Measurements from ENCODE around the gene PLA2G3.
A peak's percentile ranks its signal among the peaks of the same experiment; 100 is the strongest.

Gene PLA2G3, protein sequence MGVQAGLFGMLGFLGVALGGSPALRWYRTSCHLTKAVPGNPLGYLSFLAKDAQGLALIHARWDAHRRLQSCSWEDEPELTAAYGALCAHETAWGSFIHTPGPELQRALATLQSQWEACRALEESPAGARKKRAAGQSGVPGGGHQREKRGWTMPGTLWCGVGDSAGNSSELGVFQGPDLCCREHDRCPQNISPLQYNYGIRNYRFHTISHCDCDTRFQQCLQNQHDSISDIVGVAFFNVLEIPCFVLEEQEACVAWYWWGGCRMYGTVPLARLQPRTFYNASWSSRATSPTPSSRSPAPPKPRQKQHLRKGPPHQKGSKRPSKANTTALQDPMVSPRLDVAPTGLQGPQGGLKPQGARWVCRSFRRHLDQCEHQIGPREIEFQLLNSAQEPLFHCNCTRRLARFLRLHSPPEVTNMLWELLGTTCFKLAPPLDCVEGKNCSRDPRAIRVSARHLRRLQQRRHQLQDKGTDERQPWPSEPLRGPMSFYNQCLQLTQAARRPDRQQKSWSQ

DNA sequence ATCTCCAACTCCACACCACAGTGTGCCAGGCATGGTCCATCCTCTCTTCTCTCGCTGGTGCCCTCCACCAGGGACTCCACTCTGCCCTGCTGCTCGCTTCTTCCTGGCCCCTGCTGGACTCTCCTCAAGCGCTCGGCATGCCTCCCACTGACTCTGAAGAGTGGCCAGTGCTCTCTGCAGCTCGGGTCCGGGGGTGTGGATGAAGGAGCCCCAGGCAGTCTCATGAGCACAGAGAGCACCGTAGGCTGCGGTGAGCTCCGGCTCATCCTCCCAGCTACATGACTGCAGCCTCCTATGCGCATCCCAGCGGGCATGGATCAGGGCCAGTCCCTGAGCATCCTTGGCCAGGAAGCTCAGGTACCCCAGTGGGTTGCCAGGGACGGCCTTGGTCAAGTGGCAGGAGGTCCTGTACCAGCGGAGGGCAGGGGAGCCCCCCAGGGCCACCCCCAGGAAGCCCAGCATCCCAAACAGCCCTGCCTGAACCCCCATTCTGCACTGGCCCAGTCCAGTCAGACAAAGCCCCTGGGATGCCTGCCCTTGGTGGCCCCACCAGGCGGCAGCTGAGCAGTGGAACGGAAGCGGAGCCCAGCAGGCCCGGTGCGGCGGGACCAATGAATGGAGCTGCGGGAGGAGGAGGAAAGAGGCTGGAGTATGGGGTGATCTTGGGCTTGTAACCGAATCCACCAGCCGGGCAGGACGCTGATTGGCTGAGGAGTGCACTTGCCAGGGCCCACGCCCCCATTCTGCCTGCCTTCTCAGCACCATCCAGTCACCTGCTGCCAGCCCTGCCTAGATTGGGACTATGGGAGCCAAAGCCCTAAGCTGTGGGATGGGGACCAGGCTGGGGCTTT lies at the start of gene PLA2G3:
Gene PLA2G3 (minus strand): TSS at position 643 of the 851 bp plus-strand sequence. CDS start 154 bp downstream, at position 489.
- TF ChIP-seq, protein P1, sequence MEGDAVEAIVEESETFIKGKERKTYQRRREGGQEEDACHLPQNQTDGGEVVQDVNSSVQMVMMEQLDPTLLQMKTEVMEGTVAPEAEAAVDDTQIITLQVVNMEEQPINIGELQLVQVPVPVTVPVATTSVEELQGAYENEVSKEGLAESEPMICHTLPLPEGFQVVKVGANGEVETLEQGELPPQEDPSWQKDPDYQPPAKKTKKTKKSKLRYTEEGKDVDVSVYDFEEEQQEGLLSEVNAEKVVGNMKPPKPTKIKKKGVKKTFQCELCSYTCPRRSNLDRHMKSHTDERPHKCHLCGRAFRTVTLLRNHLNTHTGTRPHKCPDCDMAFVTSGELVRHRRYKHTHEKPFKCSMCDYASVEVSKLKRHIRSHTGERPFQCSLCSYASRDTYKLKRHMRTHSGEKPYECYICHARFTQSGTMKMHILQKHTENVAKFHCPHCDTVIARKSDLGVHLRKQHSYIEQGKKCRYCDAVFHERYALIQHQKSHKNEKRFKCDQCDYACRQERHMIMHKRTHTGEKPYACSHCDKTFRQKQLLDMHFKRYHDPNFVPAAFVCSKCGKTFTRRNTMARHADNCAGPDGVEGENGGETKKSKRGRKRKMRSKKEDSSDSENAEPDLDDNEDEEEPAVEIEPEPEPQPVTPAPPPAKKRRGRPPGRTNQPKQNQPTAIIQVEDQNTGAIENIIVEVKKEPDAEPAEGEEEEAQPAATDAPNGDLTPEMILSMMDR (IDR thresholded peaks at IDR 0.05; ENCODE audit: control insufficient read depth, extremely low read depth, insufficient read depth) = no peak
- H3K4me3 ChIP-seq (ENCODE audit: low read depth, low read length) = no peak within 1 kb of the TSS
- DNase-seq (ENCODE audit: low read depth) = no peak

DNA sequence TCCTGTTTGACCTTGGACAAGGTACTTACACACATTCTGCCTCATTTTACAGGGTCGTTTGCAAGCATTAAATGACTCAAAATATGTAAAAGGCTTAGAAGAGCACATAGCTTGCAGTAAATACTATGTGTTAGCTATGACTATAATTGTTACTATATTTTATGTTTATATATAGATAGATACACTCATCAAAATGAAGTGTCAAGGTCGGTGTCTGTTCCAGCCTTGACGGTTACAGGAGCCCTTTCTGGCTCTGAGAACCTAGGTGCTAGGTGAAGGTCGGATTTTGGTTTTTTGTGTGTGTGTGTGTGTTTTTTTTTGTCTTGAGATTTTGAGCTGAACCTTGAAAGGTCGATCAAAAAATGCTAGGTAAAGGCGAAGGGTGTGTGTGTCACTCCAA lies 47.3 kb upstream of the PLA2G3 start:
- H3K4me3 ChIP-seq (ENCODE audit: low read depth, low read length) = no peak overlapping the region
- TF ChIP-seq, protein P1 (IDR thresholded peaks at IDR 0.05; ENCODE audit: control insufficient read depth, extremely low read depth, insufficient read depth) = no peak
- DNase-seq (ENCODE audit: low read depth) = no peak

DNA sequence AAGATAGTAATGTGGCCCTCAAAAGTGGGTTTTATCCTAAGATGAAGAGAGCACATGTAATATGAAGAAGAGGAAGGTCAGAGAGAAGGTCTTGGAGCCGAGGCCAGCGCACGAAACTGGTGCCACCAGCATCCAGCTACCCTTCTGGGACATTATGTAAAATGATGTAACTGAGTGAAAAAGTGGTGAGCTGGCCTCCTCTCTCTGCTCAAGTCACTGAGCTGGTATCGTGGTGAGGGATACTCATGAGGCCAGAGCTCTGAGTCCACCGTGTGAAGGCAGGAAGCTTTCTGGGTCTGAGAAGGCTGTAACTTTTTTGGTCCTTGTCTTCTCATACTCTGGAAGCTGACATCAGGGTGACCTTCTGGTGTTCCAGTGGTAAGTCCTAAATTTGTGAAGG lies 44.7 kb upstream of the PLA2G3 start:
- TF ChIP-seq, protein P1 (IDR thresholded peaks at IDR 0.05; ENCODE audit: control insufficient read depth, extremely low read depth, insufficient read depth) = no peak
- no peak overlapping the region for H3K4me3 ChIP-seq (ENCODE audit: low read depth, low read length)
- no peak for DNase-seq (ENCODE audit: low read depth)

DNA sequence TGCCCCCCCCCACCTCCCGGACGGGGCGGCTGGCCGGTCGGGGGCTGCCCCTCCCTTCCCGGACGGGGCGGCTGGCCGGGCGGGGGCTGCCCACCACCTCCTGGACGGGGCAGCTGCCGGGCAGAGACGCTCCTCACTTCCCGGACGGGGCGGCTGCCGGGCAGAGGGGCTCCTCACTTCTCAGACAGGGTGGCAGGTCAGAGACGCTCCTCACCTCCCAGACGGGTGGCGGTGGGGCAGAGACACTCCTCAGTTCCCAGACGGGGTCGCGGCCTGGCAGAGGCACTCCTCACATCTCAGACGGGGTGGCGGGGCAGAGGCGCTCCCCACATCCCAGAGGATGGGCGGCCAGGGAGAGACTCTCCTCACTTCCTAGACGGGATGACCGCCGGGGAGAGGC lies 43.7 kb upstream of the PLA2G3 start:
- no peak overlapping the region for H3K4me3 ChIP-seq (ENCODE audit: low read depth, low read length)
- DNase-seq (ENCODE audit: low read depth) = no peak
- TF ChIP-seq, protein P1 (IDR thresholded peaks at IDR 0.05; ENCODE audit: control insufficient read depth, extremely low read depth, insufficient read depth) = no peak

DNA sequence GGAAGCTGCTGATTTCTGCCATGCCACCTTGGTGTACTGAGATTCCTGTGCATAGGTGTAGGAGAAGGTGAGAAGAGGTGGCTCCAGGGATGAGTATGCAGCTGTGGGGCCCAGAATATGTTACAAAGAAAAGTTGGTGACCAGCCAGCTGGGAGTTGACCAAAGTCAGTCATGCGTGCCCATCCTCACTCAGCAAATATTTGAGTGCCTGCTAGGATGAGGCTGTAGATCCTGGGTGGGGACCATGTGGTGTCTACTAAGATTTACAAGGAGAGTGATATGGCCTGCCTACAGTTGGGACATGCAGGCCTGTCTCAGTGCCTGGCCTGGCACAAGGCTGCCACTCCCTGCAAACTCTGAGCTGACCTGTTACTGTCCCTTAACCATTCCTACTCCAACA lies 39.0 kb upstream of the PLA2G3 start:
- DNase-seq (ENCODE audit: low read depth) = peak; percentile 96
- TF ChIP-seq, protein P1 (IDR thresholded peaks at IDR 0.05; ENCODE audit: control insufficient read depth, extremely low read depth, insufficient read depth) = no peak
- H3K4me3 ChIP-seq (ENCODE audit: low read depth, low read length) = no peak overlapping the region

DNA sequence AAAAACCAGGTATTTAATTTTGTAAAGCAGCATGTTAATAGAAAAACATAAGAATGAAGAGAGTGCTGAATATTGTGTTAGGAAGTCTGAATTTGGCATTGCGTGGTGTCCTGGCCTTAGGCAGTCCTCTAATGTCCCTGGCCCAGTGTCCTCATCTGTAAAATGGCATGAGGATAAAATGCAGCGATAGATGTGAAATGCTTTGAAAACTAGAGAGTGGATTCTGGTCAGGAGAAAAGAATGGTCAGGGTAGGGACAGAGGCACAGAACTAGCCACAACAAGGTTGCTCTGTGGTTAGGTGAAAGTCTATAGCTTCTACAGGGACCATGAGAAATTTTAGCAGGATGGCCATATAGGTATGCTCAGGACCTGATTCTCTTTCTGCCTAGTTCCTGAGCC lies 38.6 kb upstream of the PLA2G3 start:
- H3K4me3 ChIP-seq (ENCODE audit: low read depth, low read length) = no peak overlapping the region
- TF ChIP-seq, protein P1 (IDR thresholded peaks at IDR 0.05; ENCODE audit: control insufficient read depth, extremely low read depth, insufficient read depth) = no peak
- DNase-seq (ENCODE audit: low read depth) = no peak
